HG03060 (cell line): ENCODE results near the gene CHST14.
"Not testable (repeated sequence)": the region's sequence is repeated elsewhere in the genome, so short reads cannot be mapped to it uniquely, and the experiment has no call there.

Experiments
- ATAC-seq: cut with Tn5 transposase; IDR thresholded peaks from one replicate; pipeline ENCODE4 v1.9.1; 2021; ENCODE audit warnings: low read depth, moderate number of reproducible peaks; ENCODE audit not compliant: unreplicated experiment

Gene CHST14

DNA sequence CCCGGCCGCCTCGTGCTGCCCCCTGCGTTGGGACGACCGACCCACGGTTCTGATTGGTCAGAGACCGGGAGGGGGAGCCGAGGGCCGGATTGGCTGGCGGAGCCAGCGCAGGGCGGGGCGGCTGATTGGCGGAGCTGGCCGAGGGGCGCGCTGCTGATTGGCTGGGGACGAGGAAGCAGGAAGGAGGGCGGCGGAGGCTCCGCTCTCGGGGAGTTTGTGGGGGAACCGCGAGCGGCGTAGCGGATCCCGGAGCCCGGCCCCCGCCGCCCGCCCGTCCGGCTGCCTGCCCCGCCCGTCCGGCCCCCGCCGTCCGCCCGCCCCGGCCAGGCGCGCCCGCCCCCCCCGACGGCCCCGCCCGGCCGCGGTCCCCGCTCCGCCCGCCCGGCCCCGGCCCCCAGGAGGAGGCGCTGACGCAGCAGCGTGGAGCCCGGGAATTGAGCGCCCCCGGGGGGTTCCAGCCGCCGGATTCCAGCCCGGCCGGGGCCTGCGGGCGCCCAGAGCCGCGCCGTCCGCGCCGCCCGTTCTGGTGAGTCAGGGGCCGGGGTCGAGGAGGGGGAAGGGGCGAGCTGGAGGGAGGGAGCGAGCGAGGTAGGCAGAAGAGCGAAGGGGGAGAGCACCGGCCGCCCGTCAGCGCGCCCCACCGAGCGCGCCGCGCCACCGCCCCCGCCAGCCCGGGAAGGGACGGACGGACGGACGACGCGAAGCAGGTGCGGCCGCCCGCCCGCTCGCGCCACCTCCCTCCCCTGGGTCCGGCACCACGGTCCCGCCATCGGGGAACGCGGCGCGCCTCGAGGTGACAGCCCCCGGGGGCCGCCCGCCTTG lies 29.8 kb upstream of the CHST14 start, which contains the start of gene BAHD1:
Gene BAHD1 (plus strand): TSS at position 211 of the 822 bp plus-strand sequence. CDS start 17,512 bp downstream, outside the sequence.
- ATAC-seq = peak; percentile 80

GRCh38 chr15:40441565-40442531 lies 28.9 kb upstream of the CHST14 start:
- ATAC-seq = no peak

- ATAC-seq = no peak
Measured at GRCh38 chr15:40443255-40443654, 27.5 kb upstream of the CHST14 start.

DNA sequence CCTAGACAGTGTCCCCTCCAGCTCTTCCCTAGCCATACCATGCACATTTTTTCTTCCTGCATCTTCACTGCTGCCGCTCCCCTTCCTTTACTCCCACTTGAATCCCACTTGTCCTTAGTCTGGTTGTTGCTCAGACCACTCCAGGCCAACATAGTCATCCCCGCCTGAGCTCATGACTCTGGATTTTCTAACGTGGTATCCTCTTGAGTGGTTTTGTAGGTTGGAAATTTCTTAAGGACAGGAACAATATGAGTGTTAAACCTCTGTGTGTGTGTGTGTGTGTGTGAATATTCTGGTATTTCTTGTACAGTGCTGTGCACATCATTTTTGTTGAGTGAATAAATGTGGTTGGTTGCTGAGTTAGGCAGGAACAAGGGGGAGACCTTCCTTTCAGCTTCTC lies 26.9 kb upstream of the CHST14 start:
- ATAC-seq = no peak

GRCh38 chr15:40444736-40445135 lies 26.0 kb upstream of the CHST14 start:
- no peak for ATAC-seq

GRCh38 chr15:40445421-40445922 lies 25.3 kb upstream of the CHST14 start:
- ATAC-seq = no peak

DNA sequence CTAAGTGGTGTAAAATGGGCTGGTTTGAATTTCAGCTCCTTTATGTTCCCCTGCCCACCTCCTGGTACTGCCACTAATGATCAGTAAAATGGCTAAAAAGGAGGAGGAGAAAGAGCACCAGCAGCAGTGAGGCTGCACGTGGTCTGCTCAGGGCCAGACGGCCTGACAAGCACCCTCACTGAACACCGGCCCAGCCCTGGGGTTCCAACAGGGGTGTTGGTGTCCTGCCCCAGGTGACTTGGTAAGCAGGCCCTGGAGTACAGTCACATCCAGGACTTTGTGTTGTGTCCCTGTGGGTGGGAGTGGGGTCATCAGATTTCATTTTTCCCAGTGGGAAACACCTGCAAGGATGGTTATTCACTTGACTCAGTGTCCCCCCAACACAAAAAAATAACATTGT lies 24.6 kb upstream of the CHST14 start:
- no peak for ATAC-seq

GRCh38 chr15:40448354-40448753 lies 22.4 kb upstream of the CHST14 start:
- no peak for ATAC-seq

DNA sequence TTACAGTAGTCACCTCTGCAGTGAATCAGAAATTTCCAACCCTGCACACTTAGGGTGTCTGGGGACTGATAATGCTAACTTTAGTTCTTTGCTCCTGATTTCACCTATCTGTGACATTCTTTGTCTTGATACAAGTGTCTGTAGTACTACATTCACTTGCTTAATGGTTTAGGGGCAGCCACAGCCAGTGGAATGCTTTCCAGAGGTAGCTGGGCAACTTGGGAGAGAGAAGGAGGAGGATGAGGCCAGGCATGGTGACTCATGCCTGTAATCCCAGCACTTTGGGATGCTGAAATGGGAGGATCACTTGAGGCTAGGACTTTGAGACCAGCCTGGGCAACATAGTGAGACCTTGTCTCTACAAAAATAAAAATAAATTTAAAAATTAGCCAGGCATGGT lies 21.5 kb upstream of the CHST14 start:
- ATAC-seq = no peak

- no peak for ATAC-seq
Measured at GRCh38 chr15:40450047-40450446, 20.7 kb upstream of the CHST14 start.

- ATAC-seq = no peak
Measured at GRCh38 chr15:40451527-40452158, 19.1 kb upstream of the CHST14 start.

DNA sequence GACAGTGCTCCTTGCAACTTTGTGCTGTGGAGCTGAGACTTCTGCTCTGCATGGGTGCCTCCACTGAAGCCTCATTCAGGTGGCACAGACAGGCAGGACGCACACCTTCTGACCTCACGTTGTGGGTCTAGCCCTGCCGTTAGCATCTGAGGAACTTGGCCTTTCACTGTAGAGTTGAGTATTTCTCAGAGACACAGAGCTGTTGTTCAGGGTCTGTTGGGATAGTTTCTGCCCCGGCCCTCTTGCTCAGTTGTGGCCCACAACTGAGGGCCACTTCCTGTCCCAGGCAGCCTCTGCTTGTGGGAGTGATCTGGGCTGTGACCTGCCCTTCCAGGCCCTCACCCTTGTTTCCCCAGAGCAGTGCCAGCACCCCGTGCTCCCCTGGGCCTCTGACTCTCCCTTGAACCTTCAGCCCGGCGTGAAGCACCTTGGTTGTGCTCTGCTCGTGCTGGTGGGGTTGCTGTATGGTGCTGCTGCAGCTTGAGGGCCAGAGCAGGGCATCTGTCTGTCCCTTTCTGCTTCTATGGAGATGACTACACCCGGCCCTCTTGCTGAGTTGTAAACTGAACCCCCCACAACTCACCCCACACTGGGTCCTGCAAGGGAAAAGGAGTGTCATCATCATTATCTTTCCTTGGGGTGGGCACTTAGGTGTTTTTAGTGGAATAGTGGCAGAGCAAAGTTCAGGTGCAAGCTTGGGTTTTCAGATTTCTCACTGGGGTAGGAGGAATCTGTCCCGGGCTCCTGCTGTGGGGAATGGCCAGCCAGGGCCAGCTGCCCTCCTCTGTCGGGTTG lies 18.3 kb upstream of the CHST14 start:
- ATAC-seq = no peak

DNA sequence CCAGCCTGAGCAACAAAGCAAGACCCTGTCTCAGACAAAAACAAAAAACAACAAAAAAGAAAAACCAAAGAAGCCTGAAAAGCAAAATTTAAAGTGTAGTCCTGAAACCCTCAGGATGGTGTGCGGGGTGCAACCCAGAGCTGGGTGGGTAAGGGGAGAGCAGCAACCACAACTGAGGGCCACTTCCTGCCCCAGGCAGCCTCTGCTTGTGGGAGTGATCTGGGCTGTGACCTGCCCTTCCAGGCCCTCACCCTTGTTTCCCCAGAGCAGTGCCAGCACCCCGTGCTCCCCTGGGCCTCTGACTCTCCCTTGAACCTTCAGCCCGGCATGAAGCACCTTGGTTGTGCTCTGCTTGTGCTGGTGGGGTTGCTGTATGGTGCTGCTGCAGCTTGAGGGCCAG lies 16.8 kb upstream of the CHST14 start:
- not testable (repeated sequence) for ATAC-seq

GRCh38 chr15:40454904-40455391 lies 15.8 kb upstream of the CHST14 start:
- no peak for ATAC-seq

- ATAC-seq = no peak
Measured at GRCh38 chr15:40456299-40456712, 14.5 kb upstream of the CHST14 start.

DNA sequence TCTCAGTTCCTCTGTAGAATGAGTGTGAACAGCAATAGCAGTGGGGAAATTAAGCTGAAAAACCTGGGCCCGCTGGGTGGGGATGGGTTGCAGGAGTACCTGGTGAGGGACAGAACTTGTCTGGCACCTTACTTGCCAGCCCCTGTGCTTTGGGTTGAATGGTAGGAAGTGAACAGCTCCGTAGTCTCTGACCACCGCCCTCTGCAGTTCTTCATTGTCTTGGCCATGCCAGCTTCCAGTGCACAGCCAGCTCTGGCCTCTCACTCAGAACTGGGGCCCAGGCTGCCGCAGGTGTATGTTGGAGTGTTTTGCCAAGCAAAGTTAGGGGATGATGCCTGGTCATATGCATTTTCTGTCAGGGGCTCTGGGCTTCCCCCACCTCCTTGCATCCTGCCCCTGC lies 14.0 kb upstream of the CHST14 start:
- ATAC-seq = no peak

- no peak for ATAC-seq
Measured at GRCh38 chr15:40458495-40459371, 12.1 kb upstream of the CHST14 start.

- no peak for ATAC-seq
Measured at GRCh38 chr15:40459391-40460015, 11.3 kb upstream of the CHST14 start.
